Smooth muscle cell (in vitro differentiated cells): ENCODE results near the gene POU2AF2. TPM values are rescaled to one million over a fixed set of nuclear protein-coding genes. Genes with fewer than 3 reads are reported as not detected.

Experiments
- DNase-seq: peaks from one replicate; lab custom pipeline; 2025; ENCODE audit not compliant: unreplicated experiment; lab: John Stamatoyannopoulos, UW
- H2AFZ ChIP-seq: fragments of 200-600 bp; sonication (generic); 2 replicates; pipeline ENCODE4 v1.6.0; 2016; ENCODE audit warnings: antibody characterized with exemption, low read depth, mild to moderate bottlenecking
- H3F3A ChIP-seq: fragments of 200-600 bp; sonication (generic); 2 replicates; pipeline ENCODE4 v1.6.0; 2017; ENCODE audit warnings: antibody characterized with exemption, low read depth
- H3K27ac ChIP-seq: fragments of 200-600 bp; sonication (generic); 2 replicates; pipeline ENCODE4 v1.5.1; 2016; ENCODE audit warnings: low read depth, mild to moderate bottlenecking
- H3K27me3 ChIP-seq: fragments of 200-600 bp; sonication (generic); 2 replicates; pipeline ENCODE4 v1.6.1; 2016; ENCODE audit warnings: low read depth, mild to moderate bottlenecking
- H3K36me3 ChIP-seq: fragments of 200-600 bp; sonication (generic); 2 replicates; pipeline ENCODE4 v1.5.1; 2016; ENCODE audit warnings: low read depth
- H3K4me1 ChIP-seq: fragments of 200-600 bp; sonication (generic); 2 replicates; pipeline ENCODE4 v1.5.1; 2016; ENCODE audit warnings: low read depth
- H3K4me2 ChIP-seq: fragments of 200-600 bp; sonication (generic); 2 replicates; pipeline ENCODE4 v1.6.0; 2016; ENCODE audit warnings: mild to moderate bottlenecking
- H3K4me3 ChIP-seq: fragments of 200-600 bp; sonication (generic); 2 replicates; pipeline ENCODE4 v1.5.1; 2016; ENCODE audit warnings: mild to moderate bottlenecking
- H3K79me2 ChIP-seq: fragments of 200-600 bp; sonication (generic); 2 replicates; pipeline ENCODE4 v1.6.0; 2016; ENCODE audit warnings: low read depth, mild to moderate bottlenecking
- H3K9ac ChIP-seq: fragments of 200-600 bp; sonication (generic); 2 replicates; pipeline ENCODE4 v1.6.0; 2016; ENCODE audit warnings: low read depth
- H3K9me3 ChIP-seq: fragments of 200-600 bp; sonication (generic); replicated peaks from 2 replicates; pipeline ENCODE4 v1.5.1; 2016; ENCODE audit warnings: low read depth
- H4K20me1 ChIP-seq: fragments of 200-600 bp; sonication (generic); 2 replicates; pipeline ENCODE4 v1.6.0; 2016; ENCODE audit warnings: low read depth
- WGBS: methylation state at CpG from one replicate; pipeline ENCODE4 v1.1.7; 2016; ENCODE audit warnings: low lambda C conversion rate; 5-methylcytosine and 5-hydroxymethylcytosine counted together
- polyA plus RNA-seq: library from polyadenylated mRNA; unstranded; fragments of >200 nt; fragmentation: Nextera tagmentation; extraction: Ambion mirVana; gene quantifications from 2 replicates; pipeline ENCODE4 v1.2.1, GENCODE V29; 2016
- total RNA-seq: library from RNA; depleted of rRNA; stranded (reverse); fragments of >200 nt; gene quantifications from 2 replicates; pipeline ENCODE4 v1.2.3, GENCODE V29; 2014
- TF ChIP-seq, protein P1 (sequence below): fragments of 200-600 bp; sonication (generic); IDR thresholded peaks from 2 replicates; pipeline ENCODE4 v1.5.1; 2017; ENCODE audit warnings: borderline replicate concordance, mild to moderate bottlenecking, antibody characterized with exemption; ENCODE audit not compliant: insufficient read depth, poor library complexity, severe bottlenecking

The POU2AF2 gene
- total and polyA plus RNA-seq, 2 experiments from 2014 or later, result not detected

DNA sequence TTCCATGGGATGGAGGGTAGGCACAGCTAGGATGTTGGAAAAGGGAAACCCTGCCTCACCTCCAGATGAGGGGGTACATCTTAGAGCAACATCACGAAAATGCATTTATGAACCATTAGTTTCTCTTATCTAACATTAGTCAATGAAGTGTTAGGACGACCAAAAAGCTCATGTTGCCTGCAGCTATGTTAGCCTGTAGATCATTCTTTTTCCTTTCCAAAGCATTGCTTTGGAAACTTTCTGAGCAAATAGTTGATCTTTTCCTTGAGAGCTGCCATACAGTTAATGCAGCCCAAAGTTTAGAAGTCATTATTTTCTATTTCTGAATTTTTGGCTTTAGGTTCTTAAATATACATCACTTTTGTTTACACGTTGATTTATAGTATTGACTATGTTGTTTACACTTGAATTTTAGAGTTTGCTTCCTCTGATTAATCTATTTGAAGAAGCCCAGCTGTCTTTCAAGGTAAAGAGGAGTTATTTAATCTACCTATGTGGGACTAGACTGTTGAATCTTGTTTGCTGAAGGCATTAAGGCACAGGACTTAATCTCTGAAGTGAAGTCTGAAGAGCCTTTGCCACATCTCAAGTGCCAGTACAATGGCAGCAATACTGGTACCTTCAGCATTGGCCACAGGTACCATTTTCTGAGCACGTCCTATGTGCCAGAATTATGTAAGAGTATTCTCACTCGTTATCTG lies 63.8 kb downstream of the POU2AF2 start:
- Histone ChIP-seq H4K20me1 (no peaks in the 10 kb centered on the region), H3K9ac (no peak overlapping the region), H3K4me1 (no peaks in the 10 kb centered on the region), H3K27ac (no peak overlapping the region), H2AFZ (no peak overlapping the region), H3K79me2 (no peaks in the 10 kb centered on the region), H3F3A (no peaks in the 10 kb centered on the region), H3K4me3 (no peak overlapping the region), H3K4me2 (no peak overlapping the region), H3K36me3 (no peaks in the 10 kb centered on the region), H3K27me3 (peaks cover 49% of the 10 kb centered on the region), H3K9me3 (no peaks in the 10 kb centered on the region)
- DNase-seq, result no peak
- TF ChIP-seq, protein P1, sequence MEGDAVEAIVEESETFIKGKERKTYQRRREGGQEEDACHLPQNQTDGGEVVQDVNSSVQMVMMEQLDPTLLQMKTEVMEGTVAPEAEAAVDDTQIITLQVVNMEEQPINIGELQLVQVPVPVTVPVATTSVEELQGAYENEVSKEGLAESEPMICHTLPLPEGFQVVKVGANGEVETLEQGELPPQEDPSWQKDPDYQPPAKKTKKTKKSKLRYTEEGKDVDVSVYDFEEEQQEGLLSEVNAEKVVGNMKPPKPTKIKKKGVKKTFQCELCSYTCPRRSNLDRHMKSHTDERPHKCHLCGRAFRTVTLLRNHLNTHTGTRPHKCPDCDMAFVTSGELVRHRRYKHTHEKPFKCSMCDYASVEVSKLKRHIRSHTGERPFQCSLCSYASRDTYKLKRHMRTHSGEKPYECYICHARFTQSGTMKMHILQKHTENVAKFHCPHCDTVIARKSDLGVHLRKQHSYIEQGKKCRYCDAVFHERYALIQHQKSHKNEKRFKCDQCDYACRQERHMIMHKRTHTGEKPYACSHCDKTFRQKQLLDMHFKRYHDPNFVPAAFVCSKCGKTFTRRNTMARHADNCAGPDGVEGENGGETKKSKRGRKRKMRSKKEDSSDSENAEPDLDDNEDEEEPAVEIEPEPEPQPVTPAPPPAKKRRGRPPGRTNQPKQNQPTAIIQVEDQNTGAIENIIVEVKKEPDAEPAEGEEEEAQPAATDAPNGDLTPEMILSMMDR, result no peak
- WGBS, result 83% methylated on average over 5 of the region's 5 CpGs

DNA sequence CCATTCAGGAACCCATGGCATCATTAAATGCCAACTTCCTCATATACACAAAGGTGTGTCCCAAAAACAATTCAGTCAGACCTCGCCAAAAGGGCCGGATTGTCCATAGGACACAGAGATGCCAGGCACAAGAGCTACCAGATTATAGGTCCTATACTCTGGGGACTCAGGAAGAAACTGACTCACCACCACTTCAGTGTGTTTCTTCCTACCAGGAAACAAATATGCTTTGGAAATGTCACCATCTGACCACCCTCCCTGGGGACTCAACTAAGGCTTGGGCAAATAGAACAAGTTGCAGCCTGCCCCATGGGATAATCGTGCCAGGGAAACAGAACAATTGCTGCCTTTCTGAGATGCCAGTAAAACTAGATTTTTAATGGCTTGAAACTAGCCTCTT lies 64.6 kb downstream of the POU2AF2 start:
- no peak for DNase-seq
- Histone ChIP-seq H3K36me3 (no peaks in the 10 kb centered on the region), H4K20me1 (no peaks in the 10 kb centered on the region), H3K27me3 (peaks cover 43% of the 10 kb centered on the region), H3K9me3 (no peaks in the 10 kb centered on the region), H3K4me2 (no peak overlapping the region), H3K4me3 (no peak overlapping the region), H3K9ac (no peak overlapping the region), H3K27ac (no peak overlapping the region), H3F3A (no peaks in the 10 kb centered on the region), H2AFZ (no peak overlapping the region), H3K4me1 (no peaks in the 10 kb centered on the region), H3K79me2 (no peaks in the 10 kb centered on the region)
- TF ChIP-seq, protein P1, result no peak
- 76% methylated on average over 3 of the region's 3 CpGs for WGBS

DNA sequence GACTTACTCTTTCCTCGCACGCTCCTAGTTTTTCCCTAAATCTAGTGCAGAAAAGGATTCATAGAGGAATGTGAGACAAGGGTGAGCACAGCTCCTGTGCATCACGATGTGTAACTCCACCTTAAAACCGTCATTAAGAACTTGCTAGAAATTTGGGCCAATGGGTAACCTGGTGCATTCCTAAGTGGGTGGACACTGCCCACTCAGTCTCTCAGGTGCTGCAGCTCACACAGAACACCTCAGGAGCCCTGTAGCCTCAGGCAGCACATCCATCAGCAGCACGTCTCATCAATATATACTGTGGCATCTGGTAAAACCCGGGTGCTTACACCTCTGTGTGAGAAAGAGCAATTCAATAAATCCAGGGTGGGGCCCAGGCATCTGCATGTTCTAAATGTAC lies 65.2 kb downstream of the POU2AF2 start:
- Histone ChIP-seq H3K27ac (no peak overlapping the region), H3K27me3 (peaks cover 37% of the 10 kb centered on the region), H3K79me2 (no peaks in the 10 kb centered on the region), H3K36me3 (no peaks in the 10 kb centered on the region), H3F3A (no peaks in the 10 kb centered on the region), H4K20me1 (no peaks in the 10 kb centered on the region), H3K4me3 (no peak overlapping the region), H3K9me3 (no peaks in the 10 kb centered on the region), H3K9ac (no peak overlapping the region), H3K4me1 (no peaks in the 10 kb centered on the region), H2AFZ (no peak overlapping the region), H3K4me2 (no peak overlapping the region)
- 86% methylated on average over 6 of the region's 6 CpGs for WGBS
- DNase-seq, result no peak
- TF ChIP-seq, protein P1, result no peak

DNA sequence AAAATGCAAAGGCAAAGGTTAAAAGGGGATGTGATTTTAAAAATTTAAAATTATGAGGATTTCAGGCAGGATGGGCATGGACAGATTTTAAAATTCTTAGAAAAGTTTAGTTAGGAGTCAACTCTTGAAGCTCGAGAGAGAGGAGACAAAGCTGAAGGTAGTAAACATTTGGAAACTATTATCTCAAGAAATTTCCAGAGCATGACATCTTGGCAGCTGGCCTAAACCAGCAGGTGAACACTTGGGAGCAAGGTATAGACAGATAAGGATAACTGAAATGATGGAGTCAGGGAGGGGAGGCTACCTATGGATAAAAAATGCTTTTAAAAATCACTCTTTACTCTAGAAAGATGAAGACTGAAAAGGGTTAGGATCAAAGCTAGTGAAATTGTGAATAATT lies 66.6 kb downstream of the POU2AF2 start:
- Histone ChIP-seq H3K9me3 (no peaks in the 10 kb centered on the region), H3K4me3 (no peak overlapping the region), H3K27ac (no peak overlapping the region), H2AFZ (no peak overlapping the region), H3K4me2 (no peak overlapping the region), H3K36me3 (no peaks in the 10 kb centered on the region), H3K9ac (no peak overlapping the region), H3K79me2 (no peaks in the 10 kb centered on the region), H3K27me3 (peaks cover 24% of the 10 kb centered on the region), H4K20me1 (no peaks in the 10 kb centered on the region), H3F3A (no peaks in the 10 kb centered on the region), H3K4me1 (no peaks in the 10 kb centered on the region)
- WGBS, result 64% methylated on average over 1 of the region's 1 CpG
- TF ChIP-seq, protein P1, result no peak
- no peak for DNase-seq
